H1 (cell line): ENCODE results near the gene C1S. TPM values are rescaled to one million over a fixed set of nuclear protein-coding genes. Genes with fewer than 3 reads are reported as not detected.

ENCODE experiments used
- CTCF ChIA-PET: fragments of 300-600 bp; sonication (Branson Sonifier 250); formaldehyde crosslinking; loops from one replicate; lab custom pipeline; 2021; ENCODE audit not compliant: partially characterized antibody; lab: Charles Lee
- POLR2A ChIA-PET: fragments of 300-600 bp; sonication (Branson Sonifier 250); formaldehyde crosslinking; loops from one replicate; lab custom pipeline; 2021; ENCODE audit warnings: inconsistent platforms; ENCODE audit not compliant: partially characterized antibody; lab: Charles Lee
- DNase-seq, 2 experiments: peaks; one replicate each; pipeline versions ENCODE4 v3.0.0 to v3.0.0-alpha.2; 2010 to 2022; ENCODE audit warnings: low spot score in 2 of 2, low read depth in 1 of 2, mixed read lengths in 1 of 2
- FAIRE-seq: peaks from 2 replicates; lab custom pipeline; 2011; peaks lifted over from hg19 to GRCh38; lab: Jason Lieb, UNC
- H2AFZ ChIP-seq: 2 replicates; pipeline ENCODE4 v1.8.1; 2012; ENCODE audit warnings: low read length, inconsistent platforms
- H2AK5ac ChIP-seq: 2 replicates; pipeline ENCODE4 v1.6.1; 2013; ENCODE audit warnings: low read depth, low read length
- H2BK120ac ChIP-seq: replicated peaks from 2 replicates; pipeline ENCODE3; 2013; ENCODE audit warnings: low read depth, low read length, inconsistent platforms
- H2BK12ac ChIP-seq: 2 replicates; pipeline ENCODE4 v1.6.1; 2013; ENCODE audit warnings: low read depth, low read length
- H2BK15ac ChIP-seq: 2 replicates; pipeline ENCODE4 v1.6.1; 2013; ENCODE audit warnings: low read length
- H2BK20ac ChIP-seq: 2 replicates; pipeline ENCODE4 v1.6.1; 2013; ENCODE audit warnings: low read length
- H2BK5ac ChIP-seq: 2 replicates; pipeline ENCODE4 v1.6.1; 2013; ENCODE audit warnings: low read depth, low read length
- H3K14ac ChIP-seq: 2 replicates; pipeline ENCODE4 v1.6.1; 2013; ENCODE audit warnings: inconsistent platforms; ENCODE audit not compliant: insufficient read length
- H3K18ac ChIP-seq: 2 replicates; pipeline ENCODE4 v1.6.1; 2013; ENCODE audit warnings: low read length; ENCODE audit errors: extremely low read depth
- H3K23ac ChIP-seq: 2 replicates; pipeline ENCODE4 v1.6.1; 2013; ENCODE audit warnings: inconsistent platforms; ENCODE audit not compliant: insufficient read length
- H3K23me2 ChIP-seq: 2 replicates; pipeline ENCODE4 v1.6.1; 2013; ENCODE audit warnings: low read depth, low read length
- H3K27ac ChIP-seq: 2 replicates; pipeline ENCODE4 v1.6.1; 2011; ENCODE audit warnings: low read depth, low read length, inconsistent platforms
- H3K27me3 ChIP-seq, 4 experiments: replicated peaks in 1 of 4; 1 replicate in 1 of 4; 2 replicates in 3 of 4; pipeline versions ENCODE4 v1.6.1 to v1.8.1; 2011 to 2013; ENCODE audit warnings: low read length in 3 of 4, mild to moderate bottlenecking in 3 of 4, inconsistent platforms in 2 of 4, mixed read lengths in 2 of 4, moderate library complexity in 1 of 4; ENCODE audit not compliant: control insufficient read depth in 3 of 4, insufficient read depth in 3 of 4; ENCODE audit errors: extremely low read depth in 1 of 4
- H3K36me3 ChIP-seq, 4 experiments: 2 replicates each; pipeline versions ENCODE4 v1.6.1 to v1.8.1; 2011 to 2013; ENCODE audit warnings: mild to moderate bottlenecking in 4 of 4, low read length in 3 of 4, moderate library complexity in 2 of 4, control low read depth in 1 of 4, inconsistent platforms in 1 of 4; ENCODE audit not compliant: insufficient read depth in 4 of 4, control insufficient read depth in 2 of 4
- H3K4ac ChIP-seq: replicated peaks from 2 replicates; pipeline ENCODE3; 2013; ENCODE audit warnings: low read length, low read depth, mixed read lengths, inconsistent platforms; ENCODE audit not compliant: insufficient read length
- H3K4me1 ChIP-seq, 4 experiments: replicated peaks in 1 of 4; 1 replicate in 1 of 4; 2 replicates in 3 of 4; pipeline versions ENCODE4 v1.6.1 to v1.8.1; 2011 to 2013; ENCODE audit warnings: low read length in 3 of 4, inconsistent platforms in 2 of 4, mixed read lengths in 1 of 4; ENCODE audit not compliant: insufficient read depth in 4 of 4, control insufficient read depth in 3 of 4
- H3K4me2 ChIP-seq, 2 experiments: 2 replicates each; pipeline versions ENCODE4 v1.6.1 to v1.8.1; 2011 to 2013; ENCODE audit warnings: low read depth in 2 of 2, low read length in 2 of 2, control low read depth in 1 of 2, inconsistent platforms in 1 of 2, mild to moderate bottlenecking in 1 of 2; ENCODE audit not compliant: insufficient read depth in 1 of 2
- H3K4me3 ChIP-seq, 4 experiments: fragments of 200-600, 300-600 bp in 1 of 4; sonication (generic), shearing (Covaris generic), sonication (Bioruptor Twin) in 1 of 4; 2 replicates each; pipeline versions ENCODE4 v1.5.1 to v1.8.1; 2011 to 2016; ENCODE audit warnings: low read length in 4 of 4, low read depth in 3 of 4, control low read depth in 2 of 4, inconsistent platforms in 2 of 4, mild to moderate bottlenecking in 2 of 4, mixed read lengths in 1 of 4, moderate library complexity in 1 of 4; ENCODE audit not compliant: insufficient read depth in 2 of 4; ENCODE audit errors: extremely low read depth in 1 of 4
- H3K56ac ChIP-seq: replicated peaks from 2 replicates; pipeline ENCODE3; 2013; ENCODE audit warnings: low read depth, mild to moderate bottlenecking, mixed read lengths, low read length, inconsistent platforms; ENCODE audit not compliant: insufficient read length
- H3K79me1 ChIP-seq: 2 replicates; pipeline ENCODE4 v1.6.1; 2013; ENCODE audit warnings: low read depth, low read length, control low read depth
- H3K79me2 ChIP-seq, 2 experiments: 2 replicates each; pipeline versions ENCODE4 v1.6.1 to v1.8.1; 2012 to 2013; ENCODE audit warnings: low read length in 2 of 2, mild to moderate bottlenecking in 2 of 2, inconsistent platforms in 1 of 2; ENCODE audit not compliant: insufficient read depth in 2 of 2, control insufficient read depth in 1 of 2
- H3K9ac ChIP-seq, 4 experiments: replicated peaks in 1 of 4; 1 replicate in 1 of 4; 2 replicates in 3 of 4; pipeline versions ENCODE4 v1.6.1 to v1.8.1; 2011 to 2013; ENCODE audit warnings: low read depth in 3 of 4, low read length in 3 of 4, control low read depth in 2 of 4, mild to moderate bottlenecking in 2 of 4, moderate library complexity in 2 of 4, inconsistent platforms in 1 of 4; ENCODE audit errors: extremely low read depth in 1 of 4
- H3K9me3 ChIP-seq, 2 experiments: 2 replicates each; pipeline versions ENCODE4 v1.6.1 to v1.8.1; 2012 to 2013; ENCODE audit warnings: mild to moderate bottlenecking in 2 of 2, moderate library complexity in 2 of 2, control low read depth in 1 of 2, inconsistent platforms in 1 of 2, low read depth in 1 of 2, low read length in 1 of 2, mixed read lengths in 1 of 2; ENCODE audit not compliant: insufficient read depth in 2 of 2
- H4K20me1 ChIP-seq, 2 experiments: replicated peaks in 1 of 2; 2 replicates each; pipeline versions ENCODE3 to v1.8.1; 2011 to 2013; ENCODE audit warnings: inconsistent platforms in 2 of 2, low read length in 2 of 2, mild to moderate bottlenecking in 1 of 2; ENCODE audit not compliant: insufficient read depth in 2 of 2, control insufficient read depth in 1 of 2
- H4K5ac ChIP-seq: 2 replicates; pipeline ENCODE4 v1.6.1; 2013; ENCODE audit warnings: low read length, low read depth, mixed read lengths, inconsistent platforms; ENCODE audit not compliant: insufficient read length
- H4K8ac ChIP-seq: 2 replicates; pipeline ENCODE4 v1.8.0; 2013; ENCODE audit warnings: mild to moderate bottlenecking, moderate library complexity, low read length, inconsistent platforms; ENCODE audit not compliant: insufficient read depth; ENCODE audit errors: extremely low read depth
- H4K91ac ChIP-seq: replicated peaks from 2 replicates; pipeline ENCODE3; 2013; ENCODE audit warnings: low read length, mixed read lengths, inconsistent platforms; ENCODE audit not compliant: insufficient read length
- CEBPB ChIP-seq: IDR thresholded peaks from 2 replicates; pipeline ENCODE4 v1.6.1; 2012; ENCODE audit warnings: low read depth, low read length
- CREB1 ChIP-seq: IDR thresholded peaks from 2 replicates; pipeline ENCODE4 v1.6.1; 2012; ENCODE audit warnings: inconsistent platforms
- NRF1 ChIP-seq: IDR thresholded peaks from 2 replicates; pipeline ENCODE4 v1.6.1; 2011; ENCODE audit warnings: mild to moderate bottlenecking, low read depth, low read length, improper control_type of control experiment
- WGBS, 2 experiments: shearing (Covaris generic) in 1 of 2; methylation state at CpG; one replicate each; pipeline versions ENCODE4 v1.1.6 to v1.1.7; 2013 to 2015; ENCODE audit warnings: low lambda C conversion rate in 2 of 2, mixed read lengths in 2 of 2, inconsistent platforms in 1 of 2, low coverage in 1 of 2, missing lambda C conversion rate in 1 of 2; ENCODE audit not compliant: insufficient replicate concordance in 2 of 2, insufficient coverage in 1 of 2, insufficient read length in 1 of 2; ENCODE audit errors: extremely low coverage in 1 of 2, missing lambda C conversion rate in 1 of 2; 5-methylcytosine and 5-hydroxymethylcytosine counted together
- polyA plus RNA-seq, 7 experiments: library from polyadenylated mRNA; depleted of rRNA in 3 of 7; stranded (reverse) in 5 of 7; unstranded in 2 of 7; fragments of >200 nt in 5 of 7; fragments of 200-250 nt in 2 of 7; gene quantifications; 1 replicate in 5 of 7; 2 replicates in 1 of 7; 4 replicates in 1 of 7; pipeline versions ENCODE4 v1.2.1 to v1.2.3, GENCODE V29; 2011 to 2013; ENCODE audit warnings: missing spikeins in 2 of 7, mixed read lengths in 2 of 7
- total RNA-seq: library from RNA; stranded (reverse); fragmentation: NEBNext Ultra II Directional; extraction: Animal tissue kit (Norgen Biotek cat#: 25700); gene quantifications from 2 replicates; pipeline ENCODE4 v1.2.1, GENCODE V29; 2021

The C1S gene
- total and polyA plus RNA-seq, 2 of the 8 experiments (the other 6 are each of a cell fraction or from before 2014, with no cell fraction given): 4.4 to 7.3 TPM

DNA sequence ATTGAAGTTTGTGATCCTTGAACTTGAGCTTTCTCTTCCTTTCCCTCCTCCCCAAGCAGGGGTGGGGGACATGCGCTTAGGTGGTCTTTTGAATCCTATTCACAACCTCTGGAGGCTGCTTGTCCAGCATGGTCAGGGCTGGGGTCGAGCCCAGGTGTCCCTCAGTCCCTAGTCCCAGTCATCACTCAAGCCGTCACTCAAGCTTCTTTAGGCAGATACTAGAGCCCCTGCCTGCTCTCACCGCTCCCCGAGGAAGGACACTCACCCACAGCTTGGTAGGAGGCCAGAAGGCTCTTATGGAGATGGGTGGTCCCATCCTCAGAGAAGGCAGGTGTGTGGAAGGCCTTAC is 49.0 kb downstream of the C1S start:
- H3K79me2 ChIP-seq: no peaks in the 10 kb centered on the region

More for the DNA sequence above, 49.0 kb downstream of the C1S start:
- Histone ChIP-seq H2BK5ac (0 out of 2 replicates have a peak overlapping the region, but pooled peaks have one; percentile 9), H3K23me2 (peaks cover 4% of the 10 kb centered on the region), H4K8ac (no peak overlapping the region), H3K4ac (no peak overlapping the region), H3K4me3 (peak overlapping the region in 1 of 4 experiments; percentile 80; a peak in 1 of 8 replicates), H3K23ac (no peak overlapping the region), H2AK5ac (no peak overlapping the region), H3K4me1 (0 out of 7 replicates have a peak, but pooled peaks cover 0 to 2% (median 0%) of the 10 kb centered on the region in 4 experiments), H2BK120ac (no peak overlapping the region), H2BK20ac (peak overlapping the region; percentile 75; the same call in 1 of the 2 replicates), H4K20me1 (peaks cover 0 to 1% of the 10 kb centered on the region in 2 experiments), H3K36me3 (no peaks in the 10 kb centered on the region; a peak in 1 of 8 replicates), H3K4me2 (peak overlapping the region; percentile 78 to 84; a peak in 3 of 4 replicates), H3K18ac (no peak overlapping the region), H3K27ac (no peak overlapping the region), H3K9me3 (peaks cover 0 to 3% of the 10 kb centered on the region in 2 experiments; a peak in 2 of 4 replicates), H3K14ac (no peak overlapping the region), H3K56ac (no peak overlapping the region), H2BK12ac (peak overlapping the region; percentile 62; the same call in 1 of the 2 replicates), H2AFZ (no peak overlapping the region), H4K5ac (no peak overlapping the region), H3K27me3 (no peaks in the 10 kb centered on the region), H3K9ac (no peak overlapping the region), H2BK15ac (no peak overlapping the region), H4K91ac (no peak overlapping the region), H3K79me1 (no peaks in the 10 kb centered on the region)
- 84% methylated on average over 4 of the region's 5 CpGs; no CpG with 5 or more reads in 1 of the 2 experiments for WGBS, 2 experiments
- DNase-seq (no peak), FAIRE-seq (no peak)
- POLR2A ChIA-PET: interaction anchor here (0.6 to 4.9 kb wide), 17 partner anchors 9 to 184 kb away, joined by 3 to 42 read pairs (median 10); partner anchors contain the start of genes C12orf57, C1R, C1S and CLSTN3
- CTCF ChIA-PET: interaction anchor here (0.6 to 4.2 kb wide), 31 partner anchors 8 to 193 kb away, joined by 3 to 51 read pairs (median 5); partner anchors contain the start of genes C12orf57, C1R, C1S and LPCAT3
- TF ChIP-seq NRF1 (no peak), CEBPB (no peak), CREB1 (no peak)
